Subcutaneous abdominal adipose tissue (tissue), 5 donors: ENCODE data around the gene PDE6G.

Source experiments
- H3K27ac ChIP-seq: one replicate; pipeline ENCODE4 v1.7.0; 2013; ENCODE audit warnings: low read depth, mild to moderate bottlenecking, inconsistent platforms, low read length, moderate library complexity
- H3K27me3 ChIP-seq, 5 donors: one replicate each; pipeline ENCODE4 v1.7.0; 2013; ENCODE audit warnings: low read length in 5 of 5, inconsistent platforms in 1 of 5; ENCODE audit not compliant: control insufficient read depth in 5 of 5, insufficient read depth in 4 of 5
- H3K36me3 ChIP-seq, 5 donors: one replicate each; pipeline ENCODE4 v1.7.0; 2013; ENCODE audit warnings: low read length in 5 of 5; ENCODE audit not compliant: control insufficient read depth in 5 of 5, insufficient read depth in 5 of 5
- H3K4me1 ChIP-seq, 5 donors: one replicate each; pipeline ENCODE4 v1.7.0; 2013; ENCODE audit warnings: low read length in 5 of 5, mild to moderate bottlenecking in 3 of 5, moderate library complexity in 1 of 5; ENCODE audit not compliant: control insufficient read depth in 5 of 5, insufficient read depth in 5 of 5
- H3K4me3 ChIP-seq, 5 donors: one replicate each; pipeline ENCODE4 v1.7.0; 2013; ENCODE audit warnings: low read length in 5 of 5, low read depth in 1 of 5
- H3K9ac ChIP-seq, 5 donors: one replicate each; pipeline ENCODE4 v1.7.0; 2013; ENCODE audit warnings: low read length in 5 of 5, mild to moderate bottlenecking in 4 of 5, moderate library complexity in 3 of 5
- H3K9me3 ChIP-seq, 5 donors: one replicate each; pipeline ENCODE4 v1.7.0; 2013; ENCODE audit warnings: low read length in 5 of 5; ENCODE audit not compliant: control insufficient read depth in 5 of 5
- donor health status: healthy.
- donor health status: healthy.
- donor health status: healthy.
- donor health status: healthy.
- donor health status: healthy.

PDE6G gene

GRCh38 chr17:81687770-81688541, 31.6 kb upstream of the PDE6G start:
- no peak overlapping the region for H3K9ac ChIP-seq
- peaks cover 14 to 24% (median 22%) of the 10 kb centered on the region in 5 donors for H3K4me1 ChIP-seq
- H3K9me3 ChIP-seq: no peaks in the 10 kb centered on the region
- H3K36me3 ChIP-seq: peaks cover 0 to 76% (median 72%) of the 10 kb centered on the region in 5 donors
- H3K4me3 ChIP-seq: no peak overlapping the region
- H3K27ac ChIP-seq: no peak overlapping the region
- no peaks in the 10 kb centered on the region for H3K27me3 ChIP-seq

GRCh38 chr17:81686614-81687013, 30.3 kb upstream of the PDE6G start:
- Histone ChIP-seq H3K4me3 (no peak overlapping the region), H3K36me3 (peaks cover 0 to 64% (median 60%) of the 10 kb centered on the region in 5 donors), H3K4me1 (peaks cover 14 to 36% (median 33%) of the 10 kb centered on the region in 5 donors), H3K9ac (no peak overlapping the region), H3K27ac (no peak overlapping the region), H3K27me3 (no peaks in the 10 kb centered on the region), H3K9me3 (no peaks in the 10 kb centered on the region)

DNA sequence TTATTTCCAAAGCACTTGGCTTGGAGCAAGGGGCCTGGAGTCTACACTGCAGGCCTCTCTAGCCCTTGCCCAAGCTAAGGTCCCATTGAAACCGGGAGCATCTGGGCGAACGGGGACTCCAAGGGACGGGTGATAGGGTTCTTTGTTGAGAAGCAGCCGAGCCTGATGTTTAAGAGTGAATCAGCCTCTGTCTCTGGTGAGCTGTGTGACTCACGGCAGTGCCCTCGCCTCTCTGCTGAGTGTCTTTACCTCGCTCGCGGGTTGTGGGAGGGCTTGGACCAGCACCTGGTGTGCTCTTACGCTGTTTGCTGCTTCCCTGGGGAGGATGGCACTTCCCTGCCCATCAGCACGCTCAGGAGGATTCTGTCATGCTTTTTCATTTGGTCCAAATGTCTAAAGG, 28.8 kb upstream of the PDE6G start:
- Histone ChIP-seq H3K9ac (peak overlapping the region; percentile 39 to 95 (median 93)), H3K4me1 (peaks cover 14 to 38% (median 33%) of the 10 kb centered on the region in 5 donors)

GRCh38 chr17:81684442-81684911, 28.1 kb upstream of the PDE6G start:
- H3K27me3 ChIP-seq: no peaks in the 10 kb centered on the region
- peaks cover 14 to 38% (median 33%) of the 10 kb centered on the region in 5 donors for H3K4me1 ChIP-seq
- H3K9me3 ChIP-seq: no peaks in the 10 kb centered on the region
- H3K36me3 ChIP-seq: peaks cover 0 to 54% (median 39%) of the 10 kb centered on the region in 5 donors
- H3K9ac ChIP-seq: peak overlapping the region; percentile 39 to 95 (median 93)
- peak overlapping the region; percentile 74 for H3K27ac ChIP-seq
- peak overlapping the region; percentile 88 to 96 (median 90) for H3K4me3 ChIP-seq

More for the DNA sequence above, 28.8 kb upstream of the PDE6G start:
- peaks cover 0 to 58% (median 45%) of the 10 kb centered on the region in 5 donors for H3K36me3 ChIP-seq
- peak overlapping the region; percentile 74 for H3K27ac ChIP-seq
- H3K27me3 ChIP-seq: no peaks in the 10 kb centered on the region
- no peaks in the 10 kb centered on the region for H3K9me3 ChIP-seq
- peak overlapping the region; percentile 88 to 96 (median 90) for H3K4me3 ChIP-seq

DNA sequence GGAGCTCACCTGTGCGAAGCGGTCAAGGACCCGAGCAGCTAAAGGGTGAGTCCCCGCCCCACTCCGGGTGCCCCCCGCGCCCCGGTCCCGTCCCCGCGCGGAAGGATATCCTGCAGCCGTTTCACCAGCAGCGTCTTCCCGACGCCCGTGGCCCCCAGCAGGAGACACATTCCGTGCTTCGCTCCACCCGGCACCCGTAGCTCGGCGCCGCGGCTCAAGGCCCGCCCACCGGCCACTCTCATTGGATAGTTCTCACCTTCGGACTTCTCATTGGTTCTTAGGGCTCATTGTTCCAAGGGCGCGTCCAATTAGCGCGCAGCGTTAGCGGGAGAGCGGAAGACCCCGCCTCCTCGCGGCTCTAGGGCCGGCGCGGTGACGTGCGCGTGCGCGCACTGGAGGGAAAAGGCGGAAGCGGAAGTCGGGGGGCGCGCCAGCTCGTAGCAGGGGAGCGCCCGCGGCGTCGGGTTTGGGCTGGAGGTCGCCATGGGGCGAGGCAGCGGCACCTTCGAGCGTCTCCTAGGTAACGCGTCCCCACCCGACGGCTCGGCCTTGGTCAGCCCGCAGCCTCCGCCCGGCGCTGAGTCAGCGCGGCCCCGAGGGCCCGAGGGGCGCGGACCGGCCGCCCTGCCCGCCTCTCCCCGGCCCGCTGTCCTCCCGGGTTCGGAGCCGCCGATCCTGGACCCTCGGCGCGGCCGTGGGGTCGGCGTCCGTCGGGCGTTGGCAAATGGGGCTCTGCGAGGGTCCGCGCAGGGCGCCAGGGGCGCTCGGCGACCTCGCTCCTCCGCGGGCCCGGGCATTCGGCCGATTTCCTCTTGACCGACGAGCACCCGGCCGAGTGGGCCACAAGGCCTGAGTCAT, 27.5 kb upstream of the PDE6G start, which contains the start of the genes ARL16 and HGS:
Gene ARL16 (minus strand): TSS at position 214 of the 858 bp plus-strand sequence. CDS start 44 bp downstream, at position 170.
Gene HGS (plus strand): TSS at position 428 of the 858 bp plus-strand sequence. CDS start 56 bp downstream, at position 484.
- H3K36me3 ChIP-seq: peaks cover 0 to 47% (median 32%) of the 10 kb centered on the region in 5 donors
- peak within 1 kb of the TSS; percentile 88 to 96 (median 90) for H3K4me3 ChIP-seq
- H3K4me1 ChIP-seq: peaks cover 14 to 38% (median 33%) of the 10 kb centered on the region in 5 donors
- peak within 1 kb of the TSS; percentile 39 to 95 (median 93) for H3K9ac ChIP-seq
- H3K27me3 ChIP-seq: no peaks in the 10 kb centered on the region
- no peaks in the 10 kb centered on the region for H3K9me3 ChIP-seq
- H3K27ac ChIP-seq: peak within 1 kb of the TSS; percentile 74

DNA sequence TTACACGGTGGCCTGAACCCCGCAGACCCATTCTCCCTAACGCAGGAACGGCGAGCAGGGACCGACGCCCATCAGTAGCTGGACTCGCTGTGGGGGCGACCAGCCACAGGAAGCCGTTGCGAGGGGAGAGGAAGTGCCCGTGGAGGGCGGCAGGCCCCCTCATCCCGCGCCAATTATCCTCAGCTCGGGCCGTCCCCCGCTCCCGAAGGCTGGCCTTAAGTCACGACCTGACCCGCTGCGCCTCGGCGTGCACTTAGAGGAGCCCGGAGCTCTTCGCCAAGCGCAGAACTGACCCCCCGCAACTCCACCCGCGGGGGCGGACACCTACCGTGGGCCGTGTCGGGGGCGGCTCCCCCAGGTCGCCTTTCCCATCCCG, 26.9 kb upstream of the PDE6G start:
- peak overlapping the region; percentile 74 for H3K27ac ChIP-seq
- no peaks in the 10 kb centered on the region for H3K27me3 ChIP-seq
- peak overlapping the region; percentile 79 to 94 (median 90) for H3K4me3 ChIP-seq
- peaks cover 14 to 38% (median 33%) of the 10 kb centered on the region in 5 donors for H3K4me1 ChIP-seq
- peak overlapping the region; percentile 28 to 95 (median 86) for H3K9ac ChIP-seq
- peaks cover 0 to 41% (median 26%) of the 10 kb centered on the region in 5 donors for H3K36me3 ChIP-seq
- no peaks in the 10 kb centered on the region for H3K9me3 ChIP-seq

GRCh38 chr17:81682565-81683207, 26.3 kb upstream of the PDE6G start:
- H3K4me1 ChIP-seq: peaks cover 14 to 38% (median 33%) of the 10 kb centered on the region in 5 donors
- H3K4me3 ChIP-seq: peak overlapping the region; percentile 79 to 94 (median 90)
- H3K9ac ChIP-seq: peak overlapping the region; percentile 28 to 95 (median 86)
- no peaks in the 10 kb centered on the region for H3K9me3 ChIP-seq
- peak overlapping the region; percentile 74 for H3K27ac ChIP-seq
- no peaks in the 10 kb centered on the region for H3K27me3 ChIP-seq
- peaks cover 0 to 36% (median 21%) of the 10 kb centered on the region in 5 donors for H3K36me3 ChIP-seq

DNA sequence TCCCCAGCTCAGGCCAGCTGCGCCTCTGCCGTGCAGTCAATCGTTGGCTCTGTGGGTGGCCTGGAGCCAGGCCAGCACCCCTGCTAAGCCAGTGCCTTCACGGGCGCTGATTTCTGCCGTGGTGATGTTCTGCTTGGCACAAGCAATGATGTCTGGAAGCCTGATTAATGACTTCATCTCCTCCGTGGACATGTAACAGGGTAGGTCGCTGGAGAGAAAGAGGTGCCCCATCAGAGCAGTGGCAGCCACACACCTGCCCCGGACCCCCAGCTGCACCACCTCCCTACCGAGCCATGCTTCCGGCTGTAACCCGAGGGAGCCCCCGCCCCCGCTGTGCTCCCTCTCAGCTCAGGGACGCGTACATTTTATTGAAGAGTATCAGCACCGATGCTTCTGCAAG, 25.3 kb upstream of the PDE6G start:
- Histone ChIP-seq H3K4me1 (peaks cover 14 to 44% (median 39%) of the 10 kb centered on the region in 5 donors), H3K9me3 (no peaks in the 10 kb centered on the region), H3K9ac (no peak overlapping the region), H3K27ac (no peak overlapping the region), H3K4me3 (no peak overlapping the region), H3K27me3 (no peaks in the 10 kb centered on the region), H3K36me3 (peaks cover 0 to 25% (median 11%) of the 10 kb centered on the region in 5 donors)

- peaks cover 0 to 13% (median 0%) of the 10 kb centered on the region in 5 donors for H3K36me3 ChIP-seq
- H3K27ac ChIP-seq: no peak overlapping the region
- no peak overlapping the region for H3K4me3 ChIP-seq
- H3K9me3 ChIP-seq: no peaks in the 10 kb centered on the region
- no peak overlapping the region for H3K9ac ChIP-seq
- peaks cover 8 to 40% (median 30%) of the 10 kb centered on the region in 5 donors for H3K4me1 ChIP-seq
- no peaks in the 10 kb centered on the region for H3K27me3 ChIP-seq
Observed at GRCh38 chr17:81680150-81680549, 23.8 kb upstream of the PDE6G start.
